HepG2 (cell line): Measurements from ENCODE around the gene SMIM43. TPM values are rescaled to one million over a fixed set of nuclear protein-coding genes. Genes with fewer than 3 reads are reported as not detected.
A peak's percentile ranks its signal among the peaks of the same experiment; 100 is the strongest.

Experiments
- ATAC-seq: fragments of 200-7000 bp; cut with Tn5 transposase; 3 replicates; pipeline ENCODE4 v1.9.1; 2020; ENCODE audit warnings: mild to moderate bottlenecking, moderate library complexity
- BruUV-seq: library from RNA; stranded (reverse); fragments of 400-500 nt; replicated peaks from 2 replicates; lab custom pipeline; 2021; lab: Mats Ljungman, UMichigan
- CTCF ChIA-PET: fragments of 300-600 bp; formaldehyde crosslinking; extraction: SDS; loops from one replicate; lab custom pipeline; 2021; ENCODE audit warnings: low total read pairs, inconsistent platforms, low intra/inter-chr PET ratio; lab: Yijun Ruan, JAX
- POLR2A ChIA-PET: fragments of 350-600 bp; sonication (Branson Sonifier 250); formaldehyde crosslinking; loops from one replicate; lab custom pipeline; 2020; ENCODE audit warnings: antibody characterized with exemption, inconsistent platforms; lab: Yijun Ruan, JAX
- DNase-seq: peaks from one replicate; pipeline ENCODE4 v3.0.0-alpha.2; 2015; ENCODE audit warnings: low spot score
- FAIRE-seq: peaks from 3 replicates; lab custom pipeline; 2011; peaks lifted over from hg19 to GRCh38; lab: Jason Lieb, UNC
- H2AFZ ChIP-seq: one replicate; pipeline ENCODE4 v1.6.1; 2011; ENCODE audit warnings: low read length, inconsistent platforms
- H3K27ac ChIP-seq: fragments of 300-600 bp; 3 replicates; pipeline ENCODE4 v1.8.0; 2011; ENCODE audit warnings: mixed run types, mild to moderate bottlenecking, mixed read lengths, low read length, inconsistent platforms; ENCODE audit not compliant: insufficient read depth; ENCODE audit errors: extremely low read length
- H3K27me3 ChIP-seq, 2 experiments: fragments of 200-600 bp in 1 of 2; 2 replicates in 1 of 2; 3 replicates in 1 of 2; pipeline versions ENCODE4 v1.6.0 to v1.8.0; 2011; ENCODE audit warnings: low read length in 2 of 2, mild to moderate bottlenecking in 2 of 2, moderate library complexity in 2 of 2, inconsistent platforms in 1 of 2; ENCODE audit not compliant: insufficient read depth in 2 of 2, control insufficient read depth in 1 of 2
- H3K36me3 ChIP-seq, 2 experiments: fragments of 200-600 bp in 1 of 2; replicated peaks in 1 of 2; 2 replicates in 1 of 2; 3 replicates in 1 of 2; pipeline versions ENCODE4 v1.5.1 to v1.8.0; 2011; ENCODE audit warnings: low read length in 2 of 2, inconsistent platforms in 1 of 2; ENCODE audit not compliant: insufficient read depth in 2 of 2, control insufficient read depth in 1 of 2
- H3K4me1 ChIP-seq: 2 replicates; pipeline ENCODE4 v1.5.1; 2012; ENCODE audit warnings: low read length, inconsistent platforms; ENCODE audit not compliant: insufficient read depth
- H3K4me2 ChIP-seq: 2 replicates; pipeline ENCODE4 v1.6.0; 2011; ENCODE audit warnings: low read depth, low read length, inconsistent platforms
- H3K4me3 ChIP-seq, 3 experiments: fragments of 200-600 bp in 1 of 3; sonication (generic), shearing (Covaris generic) in 1 of 3; replicated peaks in 1 of 3; 2 replicates each; pipeline ENCODE4 v1.5.1; 2011 to 2016; ENCODE audit warnings: low read length in 3 of 3, inconsistent platforms in 2 of 3, low read depth in 2 of 3, mild to moderate bottlenecking in 2 of 3, control low read depth in 1 of 3, mixed read lengths in 1 of 3; ENCODE audit not compliant: insufficient read depth in 1 of 3
- H3K79me2 ChIP-seq: one replicate; pipeline ENCODE4 v1.6.1; 2011; ENCODE audit warnings: low read length, inconsistent platforms; ENCODE audit not compliant: insufficient read depth
- H3K9ac ChIP-seq: 2 replicates; pipeline ENCODE4 v1.6.0; 2011; ENCODE audit warnings: mild to moderate bottlenecking, low read depth, low read length, inconsistent platforms; ENCODE audit not compliant: insufficient read depth
- H3K9me3 ChIP-seq: 2 replicates; pipeline ENCODE4 v1.5.1; 2012; ENCODE audit warnings: mild to moderate bottlenecking, low read length
- H4K20me1 ChIP-seq: 2 replicates; pipeline ENCODE4 v1.6.0; 2011; ENCODE audit warnings: inconsistent platforms, mild to moderate bottlenecking, low read length, moderate library complexity; ENCODE audit not compliant: insufficient read depth
- BORCS8-MEF2B ChIP-seq: sonication (generic); formaldehyde crosslinking; IDR thresholded peaks from 2 replicates; pipeline ENCODE4 v1.8.0; 2022; ENCODE audit warnings: mild to moderate bottlenecking, missing genetic modification reagents
- JDP2 ChIP-seq: sonication (generic); formaldehyde crosslinking; IDR thresholded peaks from 2 replicates; pipeline ENCODE4 v1.8.1; 2022; ENCODE audit warnings: missing genetic modification reagents, borderline replicate concordance
- KDM4B ChIP-seq: sonication (generic); formaldehyde crosslinking; IDR thresholded peaks from 2 replicates; pipeline ENCODE4 v1.4.0; 2020; ENCODE audit warnings: missing genetic modification reagents
- PTBP1 ChIP-seq: fragments of 200-400 bp; formaldehyde crosslinking; IDR thresholded peaks from 2 replicates; pipeline ENCODE4 v1.6.1; 2018; ENCODE audit warnings: low read length, low read depth; ENCODE audit not compliant: poor library complexity, severe bottlenecking
- RXRA ChIP-seq: sonication (generic); formaldehyde crosslinking; IDR thresholded peaks from 2 replicates; pipeline ENCODE4 v1.5.1; 2020; ENCODE audit warnings: missing genetic modification reagents
- TBP ChIP-seq: sonication (generic); formaldehyde crosslinking; IDR thresholded peaks from 2 replicates; pipeline ENCODE4 v1.5.0; 2020; ENCODE audit warnings: missing genetic modification reagents
- ZKSCAN8 ChIP-seq: IDR thresholded peaks from 2 replicates; pipeline ENCODE4 v1.6.1; 2016; ENCODE audit warnings: borderline replicate concordance, missing genetic modification reagents, missing compliant biosample characterization
- ZNF614 ChIP-seq: IDR thresholded peaks from 2 replicates; pipeline ENCODE4 v1.6.1; 2018; ENCODE audit warnings: missing biosample characterization, missing genetic modification reagents, inconsistent platforms, borderline replicate concordance
- ZSCAN31 ChIP-seq: sonication (generic); formaldehyde crosslinking; IDR thresholded peaks from 2 replicates; pipeline ENCODE4 v1.5.0; 2020; ENCODE audit warnings: low read depth, mild to moderate bottlenecking, missing genetic modification reagents
- WGBS: methylation state at CpG from one replicate; pipeline ENCODE4 v1.1.6; 2017; ENCODE audit warnings: low lambda C conversion rate; 5-methylcytosine and 5-hydroxymethylcytosine counted together
- in situ Hi-C: cut with HindIII; loops from 2 replicates; pipeline ENCODE4 v1.10.0; 2017; ENCODE audit warnings: low pct_unique_long_range_greater_than_20kb; ENCODE audit not compliant: extremely low pct_ligation_motif_present
- intact Hi-C: fragments of 100-400 bp; cut with micrococcal nuclease; formaldehyde crosslinking; loops from one replicate; pipeline ENCODE4 v1.10.0; 2022; ENCODE audit not compliant: unreplicated experiment
- polyA plus RNA-seq, 8 experiments: library from polyadenylated mRNA; depleted of rRNA in 3 of 8; stranded (reverse) in 7 of 8; unstranded in 1 of 8; fragments of >200 nt; fragmentation: Illumina TruSeq in 4 of 8; extraction: Trizol in 4 of 8; gene quantifications; 2 replicates each; pipeline versions ENCODE4 v1.2.1 to v1.2.3, GENCODE V29; 2011 to 2016; ENCODE audit warnings: low read depth in 4 of 8, missing spikeins in 1 of 8, mixed read lengths in 1 of 8; ENCODE audit not compliant: insufficient read depth in 1 of 8
- total RNA-seq, 5 experiments: library from RNA; depleted of rRNA; stranded (reverse); fragments of >200 nt; fragmentation: Illumina TruSeq; extraction: Trizol; gene quantifications; 2 replicates each; pipeline ENCODE4 v1.2.3, GENCODE V29; 2016; ENCODE audit warnings: low read depth in 1 of 5
- TF ChIP-seq, protein P1 (sequence below): sonication (generic); formaldehyde crosslinking; IDR thresholded peaks from 2 replicates; pipeline ENCODE4 v1.5.0; 2020; ENCODE audit warnings: mild to moderate bottlenecking, low read depth, missing genetic modification reagents, borderline replicate concordance
- TF ChIP-seq, protein P2 (sequence below): sonication (generic); formaldehyde crosslinking; IDR thresholded peaks from 2 replicates; pipeline ENCODE4 v1.4.0; 2020; ENCODE audit warnings: mild to moderate bottlenecking, missing genetic modification reagents

Gene SMIM43
- total and polyA plus RNA-seq, 2 of the 13 experiments (the other 11 are each of a cell fraction or from before 2014, with no cell fraction given) = not detected

DNA sequence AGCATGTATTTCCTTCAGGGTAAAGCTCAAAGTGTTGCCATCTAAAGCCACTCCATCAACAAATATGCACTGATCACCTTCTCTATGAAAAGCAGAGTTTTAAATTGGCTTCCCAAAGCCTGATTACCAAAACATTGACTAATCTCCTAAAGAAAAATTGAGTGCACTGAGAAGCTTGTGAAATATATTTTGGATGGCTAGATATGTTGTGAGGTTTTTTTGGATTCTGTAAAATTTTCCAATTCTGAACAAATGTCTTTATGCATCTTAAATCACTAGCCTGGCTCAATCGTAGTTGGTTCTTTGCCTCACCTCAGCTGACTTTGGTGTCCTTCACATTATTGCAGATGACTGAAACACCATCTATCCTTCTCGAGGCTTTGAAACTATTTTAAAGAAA, 21.3 kb upstream of the SMIM43 start (continued):
- TF ChIP-seq ZSCAN31 (CRISPR knock-in tag) = no peak

DNA sequence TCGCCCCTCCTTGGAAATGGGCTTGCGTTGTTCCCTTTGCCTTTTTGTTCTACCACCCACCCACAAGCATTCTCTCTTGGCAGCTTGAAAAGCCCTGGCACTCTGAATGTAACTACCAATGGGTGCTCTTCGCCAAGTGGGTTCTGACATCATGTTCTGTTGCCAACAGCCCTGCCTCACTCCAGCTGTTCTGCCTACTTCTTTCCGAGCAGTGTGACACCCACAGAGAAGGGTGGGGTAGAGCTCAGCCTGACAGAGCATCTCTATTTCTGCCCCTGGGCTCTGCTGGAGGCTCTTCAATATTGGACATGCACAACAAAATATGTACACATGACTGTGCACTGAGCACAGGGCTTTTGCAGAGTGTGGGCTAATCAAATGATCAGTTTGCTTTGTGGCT, 20.5 kb upstream of the SMIM43 start:
- Histone ChIP-seq H2AFZ (no peak overlapping the region), H3K27me3 (no peaks in the 10 kb centered on the region), H3K36me3 (no peaks in the 10 kb centered on the region), H3K79me2 (no peaks in the 10 kb centered on the region), H3K27ac (no peak overlapping the region), H3K4me3 (no peak overlapping the region), H3K9ac (no peak overlapping the region), H3K4me1 (no peaks in the 10 kb centered on the region), H3K9me3 (no peaks in the 10 kb centered on the region), H3K4me2 (no peak overlapping the region), H4K20me1 (no peaks in the 10 kb centered on the region)
- WGBS = 44% methylated on average over 4 of the region's 4 CpGs
- no peak for FAIRE-seq
- ChIA-PET POLR2A (no interaction called here), CTCF (no interaction called here)
- in situ Hi-C loops (no loop called here), intact Hi-C loops (no loop called here)
- no TSS peak for BruUV-seq
- TF ChIP-seq JDP2 (CRISPR knock-in tag) (no peak), TBP (CRISPR knock-in tag) (no peak), BORCS8-MEF2B (no peak), PTBP1 (no peak), KDM4B (CRISPR knock-in tag) (no peak), RXRA (CRISPR knock-in tag) (no peak), ZKSCAN8 (CRISPR knock-in tag) (no peak), ZNF614 (CRISPR knock-in tag) (no peak)
- TF ChIP-seq, protein P1, sequence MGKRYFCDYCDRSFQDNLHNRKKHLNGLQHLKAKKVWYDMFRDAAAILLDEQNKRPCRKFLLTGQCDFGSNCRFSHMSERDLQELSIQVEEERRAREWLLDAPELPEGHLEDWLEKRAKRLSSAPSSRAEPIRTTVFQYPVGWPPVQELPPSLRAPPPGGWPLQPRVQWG = no peak
- TF ChIP-seq, protein P2, sequence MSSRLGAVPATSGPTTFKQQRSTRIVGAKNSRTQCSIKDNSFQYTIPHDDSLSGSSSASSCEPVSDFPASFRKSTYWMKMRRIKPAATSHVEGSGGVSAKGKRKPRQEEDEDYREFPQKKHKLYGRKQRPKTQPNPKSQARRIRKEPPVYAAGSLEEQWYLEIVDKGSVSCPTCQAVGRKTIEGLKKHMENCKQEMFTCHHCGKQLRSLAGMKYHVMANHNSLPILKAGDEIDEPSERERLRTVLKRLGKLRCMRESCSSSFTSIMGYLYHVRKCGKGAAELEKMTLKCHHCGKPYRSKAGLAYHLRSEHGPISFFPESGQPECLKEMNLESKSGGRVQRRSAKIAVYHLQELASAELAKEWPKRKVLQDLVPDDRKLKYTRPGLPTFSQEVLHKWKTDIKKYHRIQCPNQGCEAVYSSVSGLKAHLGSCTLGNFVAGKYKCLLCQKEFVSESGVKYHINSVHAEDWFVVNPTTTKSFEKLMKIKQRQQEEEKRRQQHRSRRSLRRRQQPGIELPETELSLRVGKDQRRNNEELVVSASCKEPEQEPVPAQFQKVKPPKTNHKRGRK (CRISPR knock-in tag) = no peak
- ATAC-seq = peak; percentile 66
- no peak for DNase-seq
